HG03066 (cell line): ENCODE data around the gene MRPL43.

ENCODE experiments used
- ATAC-seq: cut with Tn5 transposase; IDR thresholded peaks from one replicate; pipeline ENCODE4 v1.9.1; 2021; ENCODE audit warnings: low read depth; ENCODE audit not compliant: unreplicated experiment

The MRPL43 gene

DNA sequence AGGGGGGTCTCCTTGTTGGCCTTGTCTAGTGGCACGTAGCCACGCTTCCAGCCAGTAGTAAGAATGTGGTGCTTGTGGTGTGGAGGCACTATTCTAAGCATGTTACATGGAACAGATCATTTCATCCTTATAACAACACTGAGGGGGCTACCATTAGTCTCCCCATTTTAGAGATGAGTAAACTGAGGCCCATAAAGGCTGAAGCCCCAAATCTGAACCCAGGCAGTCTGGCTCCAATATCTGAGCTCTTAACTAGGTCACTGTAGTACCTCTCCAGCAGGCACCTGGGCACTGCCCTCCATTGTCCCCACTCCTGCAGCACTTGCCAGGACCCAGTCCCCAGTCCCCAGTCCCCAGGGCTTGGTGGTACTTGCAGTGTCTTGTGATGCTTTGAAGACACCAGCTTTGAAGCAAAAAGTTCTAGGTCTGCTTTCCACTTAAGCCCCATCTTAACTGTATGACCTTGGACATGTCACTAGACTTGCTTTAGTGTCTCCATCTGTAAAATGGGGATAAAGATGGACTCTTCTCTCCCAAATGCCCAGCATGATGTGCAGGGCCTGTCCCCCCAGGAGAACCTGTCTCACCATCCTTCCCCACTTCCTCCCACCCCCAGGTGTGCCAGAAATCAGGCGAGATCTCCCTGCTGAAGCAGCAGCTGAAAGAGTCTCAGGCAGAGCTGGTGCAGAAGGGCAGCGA lies 18.7 kb upstream of the MRPL43 start:
- ATAC-seq, result no peak

DNA sequence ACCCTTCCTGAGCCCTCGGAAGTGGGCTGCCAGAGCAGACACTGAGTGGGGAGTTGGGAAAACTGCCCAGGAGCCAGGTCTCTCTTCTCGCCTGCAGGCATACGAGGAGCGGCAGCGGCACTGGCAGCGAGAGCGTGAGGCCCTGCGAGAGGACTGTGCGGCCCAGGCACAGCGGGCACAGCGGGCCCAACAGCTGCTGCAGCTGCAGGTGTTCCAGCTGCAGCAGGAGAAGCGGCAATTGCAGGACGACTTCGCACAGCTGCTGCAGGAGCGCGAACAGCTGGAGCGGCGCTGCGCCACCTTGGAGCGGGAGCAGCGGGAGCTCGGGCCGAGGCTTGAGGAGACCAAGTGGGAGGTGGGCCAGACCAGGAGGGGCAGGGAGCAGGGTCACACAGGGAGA lies 18.1 kb upstream of the MRPL43 start:
- no peak for ATAC-seq

DNA sequence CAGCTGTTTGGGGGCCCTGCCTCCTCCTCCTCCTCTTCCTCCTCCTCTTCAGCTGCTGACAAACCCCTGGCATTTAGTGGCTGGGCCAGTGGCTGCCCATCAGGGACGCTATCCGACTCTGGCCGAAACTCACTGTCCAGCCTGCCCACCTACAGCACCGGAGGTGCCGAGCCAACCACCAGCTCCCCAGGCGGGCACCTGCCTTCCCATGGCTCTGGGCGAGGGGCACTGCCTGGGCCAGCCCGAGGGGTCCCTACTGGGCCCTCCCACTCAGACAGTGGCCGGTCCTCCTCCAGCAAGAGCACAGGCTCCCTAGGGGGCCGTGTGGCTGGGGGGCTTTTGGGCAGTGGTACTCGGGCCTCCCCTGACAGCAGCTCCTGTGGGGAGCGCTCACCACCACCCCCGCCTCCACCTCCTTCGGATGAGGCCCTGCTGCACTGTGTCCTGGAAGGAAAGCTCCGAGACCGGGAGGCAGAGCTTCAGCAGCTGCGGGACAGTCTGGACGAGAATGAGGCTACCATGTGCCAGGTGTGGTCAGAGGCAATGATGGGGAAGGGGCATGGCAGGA lies 16.4 kb upstream of the MRPL43 start:
- no peak for ATAC-seq

DNA sequence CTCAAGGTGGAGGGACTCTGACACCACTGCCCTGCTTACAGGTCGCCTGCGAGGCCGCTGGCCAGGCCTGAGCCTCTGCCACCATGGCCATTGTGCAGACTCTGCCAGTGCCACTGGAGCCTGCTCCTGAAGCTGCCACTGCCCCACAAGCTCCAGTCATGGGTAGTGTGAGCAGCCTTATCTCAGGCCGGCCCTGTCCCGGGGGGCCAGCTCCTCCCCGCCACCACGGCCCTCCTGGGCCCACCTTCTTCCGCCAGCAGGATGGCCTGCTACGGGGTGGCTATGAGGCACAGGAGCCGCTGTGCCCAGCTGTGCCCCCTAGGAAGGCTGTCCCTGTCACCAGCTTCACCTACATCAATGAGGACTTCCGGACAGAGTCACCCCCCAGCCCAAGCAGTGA lies 15.2 kb upstream of the MRPL43 start:
- ATAC-seq, result no peak

DNA sequence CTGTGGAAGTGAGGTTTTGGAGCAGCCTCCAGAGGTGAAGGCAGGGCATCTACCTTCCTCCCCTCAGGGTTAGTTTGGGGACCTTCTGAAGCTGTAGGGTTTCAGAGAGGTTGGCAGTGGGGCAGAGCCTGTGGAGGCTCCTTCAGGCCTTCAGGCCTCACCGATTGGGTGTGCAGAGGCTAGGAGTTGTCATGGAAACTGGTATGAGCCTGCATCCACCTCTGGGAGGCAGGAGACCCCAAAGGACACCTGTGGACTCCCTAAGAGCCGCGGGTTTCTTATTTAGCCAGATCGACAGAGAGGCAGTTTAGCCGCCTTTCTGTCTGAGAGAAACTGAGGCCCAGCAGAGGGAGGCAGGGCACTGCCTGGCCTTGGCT lies 14.3 kb upstream of the MRPL43 start:
- ATAC-seq, result no peak

DNA sequence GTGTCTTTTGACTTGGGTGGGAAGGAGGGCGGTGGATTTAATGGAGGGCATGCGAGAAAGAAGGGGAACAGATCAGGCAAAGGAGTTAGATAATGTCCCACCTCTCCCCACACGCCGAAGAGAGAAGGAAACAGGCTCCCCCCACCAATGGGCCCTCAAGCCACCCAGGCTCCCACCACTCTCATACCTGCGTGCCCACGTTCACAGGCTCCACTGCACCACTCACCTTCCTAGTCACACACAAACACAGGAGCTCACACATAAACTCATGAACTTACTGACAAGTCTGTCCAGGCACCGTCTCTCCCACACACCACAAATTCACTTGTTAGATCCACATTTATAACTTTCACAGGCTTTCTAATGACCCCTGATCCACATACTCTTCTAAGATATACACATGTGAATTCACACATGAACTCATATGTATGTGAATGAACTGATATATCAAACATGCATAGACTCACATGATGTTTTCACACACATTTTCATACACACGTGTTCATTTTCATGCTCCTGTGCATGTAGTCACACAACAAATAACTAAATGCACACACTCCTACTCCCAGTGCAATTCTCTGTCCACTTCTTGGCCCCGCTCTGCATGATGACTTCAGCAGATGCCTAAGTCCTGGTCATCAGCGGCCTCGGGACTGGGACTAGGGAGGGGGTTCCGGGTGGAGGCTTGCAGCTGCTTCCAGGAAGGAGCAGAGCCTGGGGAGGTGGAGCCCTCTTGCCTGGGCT lies 13.8 kb upstream of the MRPL43 start:
- ATAC-seq, result no peak

DNA sequence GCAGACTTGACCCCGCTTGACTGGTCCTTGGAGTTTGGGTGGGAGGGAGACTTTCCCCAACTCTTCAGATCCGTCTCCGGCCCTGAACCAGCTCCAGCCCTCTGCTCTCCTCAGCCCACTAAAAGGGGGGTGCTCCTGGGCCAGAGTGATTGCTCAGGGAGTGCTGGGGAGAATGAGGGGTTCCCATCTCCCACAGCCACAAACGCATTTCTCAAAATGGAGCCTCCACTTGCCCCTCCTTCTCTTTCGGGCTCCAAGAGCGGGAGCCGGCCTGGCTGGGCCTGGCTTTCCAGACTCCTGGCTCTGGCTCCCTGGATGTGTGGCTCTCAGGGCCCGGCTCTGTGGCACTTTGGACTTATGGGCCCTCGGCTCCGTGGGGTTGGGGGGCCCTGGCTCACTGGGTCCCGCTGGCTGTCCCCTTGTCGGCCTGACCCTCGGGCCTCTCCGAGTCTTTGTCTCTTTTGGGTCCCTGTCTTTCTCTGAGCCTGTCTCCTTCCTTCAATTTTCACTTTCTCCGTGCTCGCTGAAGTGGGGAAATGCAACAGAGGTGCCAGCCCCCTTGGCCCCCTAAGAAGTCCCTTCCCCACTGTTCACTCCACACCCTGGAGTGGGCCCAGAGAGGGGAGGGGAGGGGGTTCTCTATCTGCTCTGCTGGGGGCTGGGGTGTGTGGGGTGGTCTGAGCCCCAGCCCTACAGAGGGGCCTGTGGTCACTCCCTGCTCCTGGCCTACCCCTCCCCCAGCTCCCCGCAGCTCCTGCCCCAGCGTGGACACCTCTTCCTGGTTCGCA lies 13.0 kb upstream of the MRPL43 start:
- no peak for ATAC-seq

DNA sequence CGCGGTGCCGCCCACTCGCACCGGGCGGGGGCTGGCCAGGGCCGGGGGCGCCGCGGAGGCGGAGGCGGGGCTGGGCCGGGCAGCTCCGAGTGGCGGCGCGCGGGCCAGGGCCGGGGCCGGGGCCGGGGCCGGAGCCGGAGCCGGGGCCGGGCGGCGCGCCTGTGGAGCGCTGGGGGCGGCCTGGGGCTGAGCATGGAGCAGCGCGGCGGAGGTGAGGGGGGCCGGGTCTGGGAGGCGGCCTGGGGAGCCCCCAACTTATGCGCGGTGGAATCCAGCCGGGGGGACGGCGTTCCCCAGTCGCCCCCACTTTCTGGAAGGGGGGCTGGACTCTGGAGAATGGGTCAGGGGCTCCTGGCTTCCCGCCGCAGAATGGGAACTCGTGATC lies 12.4 kb upstream of the MRPL43 start, which contains the start of gene LZTS2:
Gene LZTS2, plus strand, starts transcription at position 67 of the 385 bp plus-strand sequence. CDS start 2,731 bp downstream, outside the sequence.
- no peak for ATAC-seq

DNA sequence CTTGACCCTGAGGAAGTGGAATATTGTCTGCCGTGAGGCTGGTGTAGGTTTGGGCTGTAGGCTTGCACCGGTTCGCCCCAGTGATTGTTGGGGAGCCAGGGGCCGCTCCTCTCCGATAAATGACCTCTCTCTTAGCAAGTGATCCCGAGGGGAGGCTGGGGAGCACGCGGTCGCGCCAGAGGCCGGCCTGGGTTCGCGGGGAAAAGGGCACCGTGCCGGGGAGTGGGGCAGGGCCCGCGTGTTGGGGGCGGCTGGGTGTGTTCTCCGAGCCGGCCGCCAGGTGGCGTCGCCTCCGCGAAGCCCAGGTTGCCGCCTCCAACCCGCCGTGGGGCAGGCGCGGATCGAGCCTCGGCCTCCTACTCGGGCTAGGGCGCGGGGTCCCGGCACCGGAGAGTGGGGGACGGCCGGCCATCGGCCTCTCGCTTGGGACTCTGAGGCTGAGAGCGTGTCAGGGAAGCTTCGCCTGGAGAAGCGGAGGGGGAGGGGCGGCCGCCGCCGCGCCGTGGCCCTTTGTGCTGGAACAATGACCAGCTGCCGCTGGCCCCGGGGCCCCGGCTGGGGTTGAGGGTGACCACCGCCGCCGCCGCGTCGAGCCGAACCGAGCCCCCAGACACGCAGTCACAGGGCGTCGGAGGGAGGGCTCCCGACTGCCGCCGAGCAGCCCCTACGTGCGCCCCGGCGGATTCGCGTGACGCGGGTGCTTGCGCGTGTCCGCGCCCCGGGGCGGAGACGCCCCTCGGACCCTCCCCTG lies 11.9 kb upstream of the MRPL43 start:
- peak; percentile 45 for ATAC-seq

DNA sequence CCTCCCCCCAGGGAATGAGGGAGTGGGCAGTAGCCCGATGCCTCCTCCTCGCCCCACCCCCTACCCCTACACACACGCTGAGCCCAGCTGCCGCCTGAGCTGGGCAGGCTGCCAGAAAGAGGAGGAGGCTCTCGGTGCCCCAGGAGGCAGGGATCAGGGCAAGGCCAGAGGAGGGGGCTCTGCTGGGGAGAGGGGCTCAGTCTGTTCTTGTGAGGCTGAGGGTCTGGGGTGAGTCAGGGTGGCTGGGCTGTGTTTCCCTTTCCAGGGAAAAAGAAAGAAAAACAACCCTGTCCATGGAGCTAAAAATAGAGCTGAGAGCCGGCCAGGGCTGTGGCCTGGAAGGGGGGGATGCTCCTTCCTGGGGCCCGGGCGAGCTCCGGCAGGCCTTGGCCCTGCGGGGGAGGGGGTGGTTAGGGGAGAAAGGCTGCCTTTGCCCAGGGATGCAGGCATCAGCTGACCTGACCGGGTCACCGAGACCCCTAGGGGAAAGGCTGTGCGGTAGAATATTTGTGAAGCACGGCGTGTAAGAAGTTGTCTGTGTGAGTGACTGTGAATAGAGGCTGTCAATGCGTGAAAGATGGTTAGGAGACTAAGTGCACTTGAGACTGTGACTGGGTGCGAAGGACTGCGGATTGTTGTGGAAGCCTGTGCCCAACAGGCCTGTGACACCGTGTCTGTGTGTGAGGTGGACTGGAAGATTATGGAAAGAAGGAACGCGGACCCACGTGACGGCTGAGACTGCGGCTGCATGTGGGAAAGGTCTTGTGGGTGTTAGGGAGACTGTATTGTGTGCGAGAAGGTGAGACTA lies 11.1 kb upstream of the MRPL43 start:
- ATAC-seq, result peak; percentile 21

DNA sequence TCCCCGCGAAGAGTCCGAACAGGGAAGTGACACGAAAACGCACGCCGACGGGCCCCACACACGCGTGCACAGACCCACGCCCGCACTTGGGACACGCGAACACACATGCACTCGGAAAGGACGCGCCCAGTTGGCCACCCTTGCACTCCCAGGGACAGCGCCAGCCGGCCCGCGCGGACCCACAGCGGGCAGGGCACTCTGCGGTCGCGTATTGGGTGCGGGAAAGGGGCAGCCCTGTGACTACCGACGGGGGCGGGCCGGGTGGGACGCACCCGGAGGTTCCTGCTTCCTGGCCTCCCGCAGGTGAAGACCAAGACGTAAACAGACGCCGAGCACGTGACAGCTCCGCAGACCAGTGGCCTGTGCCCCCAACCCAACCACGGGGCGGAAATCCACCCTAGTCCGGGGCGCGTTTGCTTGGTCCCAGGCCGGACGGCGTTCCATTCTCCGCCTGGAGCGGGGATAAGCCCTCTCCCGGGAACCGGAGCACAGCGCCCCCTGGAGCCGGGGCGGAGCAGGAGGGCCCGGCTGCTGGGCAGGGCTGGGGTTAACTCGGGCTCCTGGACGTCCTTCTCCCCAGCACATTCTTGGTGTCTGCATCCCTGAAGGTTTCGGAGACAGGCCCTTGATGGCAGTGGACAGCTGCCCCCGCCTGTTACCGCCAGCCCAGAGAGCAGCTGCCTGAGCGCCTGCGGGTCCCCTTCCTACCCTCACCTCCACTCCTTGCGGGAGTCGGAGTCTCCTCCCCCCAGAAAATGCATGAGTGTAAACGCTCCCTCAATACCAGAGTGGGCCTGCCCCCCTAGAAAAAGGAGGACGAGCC lies 10.3 kb upstream of the MRPL43 start:
- ATAC-seq, result no peak

DNA sequence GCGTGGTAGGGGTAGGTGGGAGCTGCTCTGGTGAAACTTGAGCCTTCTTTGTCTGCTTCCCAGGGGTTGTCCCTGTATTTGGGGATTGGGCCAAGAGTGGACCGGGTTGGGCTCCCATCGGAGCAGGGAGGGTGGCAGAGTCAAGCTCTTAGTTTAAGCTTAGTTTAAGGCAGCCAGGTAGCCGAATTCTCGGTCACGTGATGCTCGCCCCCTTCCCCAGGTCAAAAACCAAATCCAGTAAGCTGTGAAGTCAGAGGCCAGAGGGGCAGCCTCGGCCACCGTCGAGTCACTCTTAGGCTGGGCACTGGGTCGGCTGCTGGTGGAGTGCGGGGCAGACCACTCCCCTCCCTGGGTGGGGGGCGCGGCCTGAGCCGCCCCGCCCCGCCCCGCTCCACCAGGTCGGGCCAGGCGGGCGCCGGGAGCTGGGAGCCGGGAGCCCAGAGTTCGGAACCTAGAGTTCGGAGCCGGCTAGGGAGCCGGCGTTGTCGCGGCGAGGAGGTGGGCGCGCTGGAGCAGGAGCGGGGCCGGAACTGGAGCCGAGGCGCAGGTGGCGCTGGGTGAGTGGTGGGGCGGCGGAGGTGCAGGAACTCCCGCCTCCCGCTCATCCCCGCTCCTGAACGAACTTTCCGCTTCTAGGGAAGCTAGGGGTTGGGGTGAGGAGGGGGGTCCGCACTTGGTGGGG lies 9.5 kb upstream of the MRPL43 start:
- ATAC-seq, result no peak

DNA sequence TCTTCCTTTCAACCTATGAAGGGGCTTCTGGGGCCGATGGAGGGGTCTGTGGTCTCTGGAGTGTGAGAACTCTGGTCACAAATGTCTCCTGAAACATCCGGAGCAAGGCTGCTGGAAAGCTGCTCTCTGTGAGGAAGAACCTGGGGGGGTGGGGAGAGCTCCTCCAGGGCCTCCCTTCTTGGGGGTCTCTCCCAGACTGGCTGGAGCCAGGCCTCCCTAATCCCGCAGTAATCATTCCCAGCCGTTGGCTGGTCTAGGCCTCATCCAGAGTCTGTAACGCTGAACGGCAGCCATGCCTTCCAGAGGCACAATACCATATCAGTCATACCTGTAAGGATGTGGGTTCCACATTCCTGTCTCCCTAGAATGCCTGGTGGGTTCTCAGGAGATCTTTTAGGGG lies 7.9 kb upstream of the MRPL43 start:
- no peak for ATAC-seq

DNA sequence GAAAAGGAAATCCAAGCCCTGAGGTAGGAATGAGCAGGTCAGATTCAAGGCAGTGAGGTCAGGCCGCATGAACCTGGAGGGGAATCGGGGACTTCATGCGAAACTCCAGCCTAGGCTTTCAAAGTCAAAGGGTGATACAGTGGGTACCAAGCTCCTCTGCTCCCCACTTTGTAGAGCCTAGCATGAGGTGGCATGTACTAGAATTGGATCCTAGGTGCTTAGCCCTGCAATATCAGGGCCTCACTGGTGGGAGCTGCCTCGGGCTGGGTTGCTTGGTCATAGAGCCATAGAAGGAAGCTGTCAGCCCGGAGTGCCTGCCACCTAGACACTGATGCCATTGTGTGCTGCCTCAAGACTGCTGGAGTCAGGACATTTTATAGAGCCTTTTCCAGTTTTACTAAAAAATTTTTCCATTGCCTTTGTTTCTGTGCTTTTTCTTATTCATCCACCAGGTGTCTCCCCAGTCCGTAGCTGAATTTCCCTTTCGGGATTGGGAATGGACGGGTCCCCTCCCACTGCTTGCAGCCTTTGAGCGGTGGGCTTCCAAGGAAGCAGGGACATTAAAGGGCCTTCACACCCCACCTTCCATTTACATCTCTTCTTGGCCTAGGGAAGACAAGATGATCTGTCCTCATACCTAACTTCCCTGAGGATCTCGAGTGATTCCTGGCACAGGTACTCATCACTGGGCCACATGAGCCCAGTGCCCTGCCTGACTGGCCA lies 6.8 kb upstream of the MRPL43 start:
- no peak for ATAC-seq

DNA sequence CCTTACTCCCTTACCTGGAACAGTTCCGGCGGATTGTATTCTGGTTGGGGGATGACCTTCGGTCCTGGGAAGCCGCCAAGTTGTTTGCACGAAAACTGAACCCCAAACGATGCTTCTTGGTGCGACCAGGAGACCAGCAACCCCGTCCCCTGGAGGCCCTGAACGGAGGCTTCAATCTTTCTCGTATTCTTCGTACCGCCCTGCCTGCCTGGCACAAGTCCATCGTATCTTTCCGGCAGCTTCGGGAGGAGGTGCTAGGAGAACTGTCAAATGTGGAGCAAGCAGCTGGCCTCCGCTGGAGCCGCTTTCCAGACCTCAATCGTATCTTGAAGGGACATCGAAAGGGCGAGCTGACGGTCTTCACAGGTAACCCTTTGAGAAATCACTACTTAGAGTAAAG lies 1.8 kb upstream of the MRPL43 start:
- ATAC-seq, result no peak

DNA sequence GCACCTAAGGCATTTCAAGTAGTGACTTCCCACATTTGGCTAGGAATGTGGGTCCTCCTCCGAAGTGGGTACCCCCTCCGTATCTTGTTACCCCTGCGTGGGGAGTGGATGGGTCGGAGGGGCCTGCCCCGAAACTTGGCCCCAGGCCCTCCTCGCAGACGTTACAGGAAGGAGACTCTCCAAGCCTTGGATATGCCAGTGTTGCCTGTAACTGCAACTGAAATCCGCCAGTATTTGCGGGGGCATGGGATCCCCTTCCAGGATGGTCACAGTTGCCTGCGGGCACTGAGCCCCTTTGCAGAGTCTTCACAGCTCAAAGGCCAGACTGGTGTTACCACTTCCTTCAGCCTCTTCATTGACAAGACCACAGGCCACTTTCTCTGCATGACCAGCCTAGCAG lies 869 bp upstream of the MRPL43 start:
- no peak for ATAC-seq

DNA sequence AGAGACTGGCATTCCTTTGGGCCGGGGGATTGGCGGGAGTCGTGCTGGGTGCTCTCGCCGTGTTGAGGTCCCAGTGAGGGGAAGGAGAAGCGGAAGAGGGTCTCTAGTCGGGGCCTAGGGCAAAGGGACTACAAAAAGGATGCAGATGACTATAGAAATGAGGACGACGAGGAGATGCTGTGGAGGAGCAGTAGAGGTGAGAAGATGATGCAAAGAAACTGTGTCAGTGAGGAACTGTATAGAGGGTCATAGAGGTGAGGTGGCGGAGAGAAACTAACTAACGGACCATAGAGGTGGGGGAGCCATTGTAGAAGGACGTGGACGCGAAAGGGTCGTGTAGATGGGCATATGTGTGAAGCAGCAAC lies 370 bp upstream of the MRPL43 start:
- no peak for ATAC-seq

DNA sequence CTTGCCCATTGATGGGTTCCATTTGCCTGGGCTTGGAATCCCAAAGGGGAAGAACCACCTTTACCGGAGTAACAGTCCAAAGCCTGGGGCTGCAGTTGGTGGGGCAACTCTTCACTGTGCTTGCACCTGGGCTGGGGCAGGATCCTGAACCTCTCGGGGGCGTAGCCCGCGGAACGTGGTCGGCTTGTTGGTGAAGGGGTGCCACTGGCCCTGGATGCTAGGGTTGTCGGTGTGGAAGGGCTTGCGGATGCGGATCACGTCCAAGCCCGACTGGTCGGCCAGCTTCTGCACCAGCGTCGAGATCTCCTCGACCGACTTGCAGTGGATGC lies 710 bp downstream of the MRPL43 start:
- ATAC-seq, result no peak
